CD4-positive, alpha-beta T cell treated with Interleukin-4 for 1 hour (primary cell): ENCODE measurements around the gene HPCAL4.
A peak's percentile ranks its signal among the peaks of the same experiment; 100 is the strongest.

ENCODE experiments used
- DNase-seq, 2 donors: peaks; one replicate each; pipeline ENCODE4 v3.0.0-alpha.2; 2020 to 2022

The HPCAL4 gene

GRCh38 chr1:39673215-39673614 lies 18.0 kb downstream of the HPCAL4 start:
- no peak for DNase-seq

- peak; percentile 26 to 49 for DNase-seq
These were observed 18.7 kb downstream of the HPCAL4 start for GRCh38 chr1:39672551-39672947.

- DNase-seq: no peak
These were observed 19.3 kb downstream of the HPCAL4 start, which contains the start of gene NT5C1A for GRCh38 chr1:39671793-39672550. Gene NT5C1A (minus strand): TSS chr1:39672107. CDS start chr1:39672038, 69 bp downstream.

- DNase-seq: no peak
These were observed 19.8 kb downstream of the HPCAL4 start for GRCh38 chr1:39671433-39671792.

GRCh38 chr1:39670689-39671088 lies 20.5 kb downstream of the HPCAL4 start:
- DNase-seq: no peak

GRCh38 chr1:39668894-39669293 lies 22.3 kb downstream of the HPCAL4 start:
- DNase-seq: no peak

- DNase-seq: no peak
These were observed 23.1 kb downstream of the HPCAL4 start for GRCh38 chr1:39668111-39668510.

- no peak for DNase-seq
These were observed 24.5 kb downstream of the HPCAL4 start for GRCh38 chr1:39666772-39667171.

GRCh38 chr1:39663559-39663958 lies 27.7 kb downstream of the HPCAL4 start:
- no peak for DNase-seq

- DNase-seq: no peak
These were observed 28.4 kb downstream of the HPCAL4 start for GRCh38 chr1:39662861-39663260.

GRCh38 chr1:39659538-39659937 lies 31.7 kb downstream of the HPCAL4 start:
- no peak for DNase-seq

- no peak for DNase-seq
These were observed 32.1 kb downstream of the HPCAL4 start for GRCh38 chr1:39659110-39659509.

GRCh38 chr1:39657923-39658485 lies 33.2 kb downstream of the HPCAL4 start:
- DNase-seq: peak; percentile 62 to 68

- no peak for DNase-seq
These were observed 33.8 kb downstream of the HPCAL4 start for GRCh38 chr1:39657402-39657801.

GRCh38 chr1:39656391-39656790 lies 34.8 kb downstream of the HPCAL4 start:
- DNase-seq: no peak

- DNase-seq: no peak
These were observed 35.5 kb downstream of the HPCAL4 start for GRCh38 chr1:39655578-39656268.

- DNase-seq: no peak
These were observed 36.9 kb downstream of the HPCAL4 start for GRCh38 chr1:39654291-39654690.

GRCh38 chr1:39653546-39654031 lies 37.6 kb downstream of the HPCAL4 start:
- DNase-seq: peak; percentile 73 to 74

- no peak for DNase-seq
These were observed 38.7 kb downstream of the HPCAL4 start for GRCh38 chr1:39652554-39652953.

GRCh38 chr1:39652105-39652504 lies 39.1 kb downstream of the HPCAL4 start:
- no peak for DNase-seq

- DNase-seq: no peak
These were observed 40.8 kb downstream of the HPCAL4 start for GRCh38 chr1:39650431-39650830.

GRCh38 chr1:39649636-39650185 lies 41.5 kb downstream of the HPCAL4 start:
- DNase-seq: no peak

GRCh38 chr1:39648496-39648895 lies 42.7 kb downstream of the HPCAL4 start:
- no peak for DNase-seq

GRCh38 chr1:39647247-39647646 lies 44.0 kb downstream of the HPCAL4 start:
- DNase-seq: no peak
